PC-3 (cell line): ENCODE results near the gene SPACA5B. TPM values are rescaled to one million over a fixed set of nuclear protein-coding genes. Genes with fewer than 3 reads are reported as not detected.
"Not testable (repeated sequence)": the region's sequence is repeated elsewhere in the genome, so short reads cannot be mapped to it uniquely, and the experiment has no call there.

Experiments
- ATAC-seq: fragments of 200-7000 bp; cut with Tn5 transposase; 2 replicates; pipeline ENCODE4 v1.9.1; 2020; ENCODE audit warnings: mild to moderate bottlenecking, moderate library complexity
- BruUV-seq: library from RNA; stranded (reverse); fragments of 400-500 nt; replicated peaks from 2 replicates; lab custom pipeline; 2021; lab: Mats Ljungman, UMichigan
- CTCF ChIA-PET: fragments of 300-600 bp; sonication (Branson Sonifier 250); formaldehyde crosslinking; loops from one replicate; lab custom pipeline; 2022; ENCODE audit warnings: antibody characterized with exemption; lab: Charles Lee
- POLR2A ChIA-PET: fragments of 300-600 bp; sonication (Branson Sonifier 250); formaldehyde crosslinking; loops from one replicate; lab custom pipeline; 2022; ENCODE audit warnings: antibody characterized with exemption; ENCODE audit not compliant: unreplicated experiment; lab: Charles Lee
- DNase-seq: peaks from one replicate; pipeline ENCODE4 v3.0.0-alpha.2; 2015
- H2AFZ ChIP-seq: fragments of 300-600 bp; sonication (generic); 2 replicates; pipeline ENCODE4 v1.6.0; 2016; ENCODE audit warnings: antibody characterized with exemption, low read length
- H3F3A ChIP-seq: fragments of 300-600 bp; sonication (generic); one replicate; pipeline ENCODE4 v1.6.0; 2017; ENCODE audit warnings: antibody characterized with exemption, low read length, control low read depth, mild to moderate bottlenecking; ENCODE audit not compliant: unreplicated experiment
- H3K27ac ChIP-seq: fragments of 300-600 bp; sonication (generic); 2 replicates; pipeline ENCODE4 v1.5.1; 2016; ENCODE audit warnings: mild to moderate bottlenecking, low read length
- H3K27me3 ChIP-seq: fragments of 300-600 bp; sonication (generic); 2 replicates; pipeline ENCODE4 v1.6.1; 2016; ENCODE audit warnings: low read length, mixed read lengths
- H3K36me3 ChIP-seq: fragments of 300-600 bp; sonication (generic); 2 replicates; pipeline ENCODE4 v1.6.1; 2016; ENCODE audit warnings: low read depth, mixed run types, low read length, mixed read lengths
- H3K4me1 ChIP-seq: fragments of 300-600 bp; sonication (generic); 2 replicates; pipeline ENCODE4 v1.5.1; 2016; ENCODE audit warnings: low read length; ENCODE audit not compliant: insufficient read depth
- H3K4me2 ChIP-seq: fragments of 300-600 bp; sonication (generic); 2 replicates; pipeline ENCODE4 v1.6.0; 2016; ENCODE audit warnings: low read length
- H3K4me3 ChIP-seq: fragments of 300-600 bp; sonication (generic); 2 replicates; pipeline ENCODE4 v1.5.1; 2016; ENCODE audit warnings: mild to moderate bottlenecking, low read length, mixed read lengths
- H3K79me2 ChIP-seq: fragments of 300-600 bp; sonication (generic); 2 replicates; pipeline ENCODE4 v1.6.1; 2017; ENCODE audit warnings: low read length, mixed read lengths
- H3K9ac ChIP-seq: fragments of 300-600 bp; sonication (generic); 2 replicates; pipeline ENCODE4 v1.6.0; 2016; ENCODE audit warnings: mild to moderate bottlenecking, low read length
- H3K9me2 ChIP-seq: fragments of 300-600 bp; sonication (generic); replicated peaks from 2 replicates; pipeline ENCODE4 v1.6.1; 2016; ENCODE audit warnings: mixed run types, low read length, mixed read lengths
- H3K9me3 ChIP-seq: fragments of 300-600 bp; sonication (generic); 2 replicates; pipeline ENCODE4 v1.6.1; 2016; ENCODE audit warnings: low read length, mixed read lengths
- H4K20me1 ChIP-seq: fragments of 300-600 bp; sonication (generic); 2 replicates; pipeline ENCODE4 v1.6.1; 2016; ENCODE audit warnings: low read length, mixed read lengths
- CTCF ChIP-seq: fragments of 300-600 bp; sonication (generic); conservative IDR thresholded peaks from 2 replicates; pipeline ENCODE4 v1.5.1; 2017; ENCODE audit warnings: antibody characterized with exemption, low read depth, mild to moderate bottlenecking, low read length
- EZH2 ChIP-seq: fragments of 300-600 bp; sonication (generic); IDR thresholded peaks from one replicate; pipeline ENCODE4 v1.6.1; 2017; ENCODE audit warnings: antibody characterized with exemption, mild to moderate bottlenecking, low read length; ENCODE audit not compliant: unreplicated experiment
- intact Hi-C: fragments of 100-400 bp; cut with micrococcal nuclease; formaldehyde crosslinking; loops from 2 replicates; pipeline ENCODE4 v1.9.0; 2023
- total RNA-seq: library from RNA; depleted of rRNA; stranded (reverse); fragments of >200 nt; gene quantifications from 2 replicates; pipeline ENCODE4 v1.2.3, GENCODE V29; 2014; rRNA removed

The SPACA5B gene
- total RNA-seq, 1 experiment from 2014 or later, result not detected

GRCh38 chrX:48180811-48181210 lies 50.4 kb downstream of the SPACA5B start:
- Histone ChIP-seq H3K27ac (no peak overlapping the region), H3F3A (no peaks in the 10 kb centered on the region), H3K36me3 (no peaks in the 10 kb centered on the region), H3K4me2 (no peak overlapping the region), H3K4me3 (no peak overlapping the region), H3K9ac (no peak overlapping the region), H3K9me2 (no peaks in the 10 kb centered on the region), H3K4me1 (no peaks in the 10 kb centered on the region), H3K79me2 (no peaks in the 10 kb centered on the region), H2AFZ (no peak overlapping the region), H4K20me1 (no peaks in the 10 kb centered on the region), H3K27me3 (no peaks in the 10 kb centered on the region), H3K9me3 (no peaks in the 10 kb centered on the region)
- ChIA-PET POLR2A (no interaction called here), CTCF (no interaction called here)
- intact Hi-C loops, result no loop called here
- ATAC-seq (no peak), DNase-seq (no peak)
- no TSS peak for BruUV-seq
- no peak for TF ChIP-seq EZH2
- TF ChIP-seq CTCF, result no peak

GRCh38 chrX:48181882-48182281 lies 51.5 kb downstream of the SPACA5B start:
- ATAC-seq, POLR2A ChIA-PET, H3K27ac ChIP-seq, intact Hi-C loops, H3K79me2 ChIP-seq, BruUV-seq, H3K4me2 ChIP-seq, DNase-seq, H3F3A ChIP-seq, H3K9me3 ChIP-seq, H3K4me3 ChIP-seq, H3K9me2 ChIP-seq, H3K4me1 ChIP-seq, H2AFZ ChIP-seq, CTCF ChIA-PET, H3K36me3 ChIP-seq, H3K9ac ChIP-seq, H4K20me1 ChIP-seq, H3K27me3 ChIP-seq: not testable (repeated sequence)

Other genes with a start within 250 kb of the SPACA5B start
- gene ZNF182, start 126.6 kb upstream of the SPACA5B start, total RNA-seq, result 1.2 and 3.8 TPM in 2 replicates
- not detected in 2 replicates for gene SPACA5, start 123.6 kb upstream of the SPACA5B start, total RNA-seq
- 2.5 and 4.4 TPM in 2 replicates for gene ZNF630, start 59.0 kb upstream of the SPACA5B start, total RNA-seq
- gene SSX5, start 66.2 kb downstream of the SPACA5B start, total RNA-seq, result not detected in 2 replicates
- not detected in 2 replicates for gene SSX1, start 124.8 kb downstream of the SPACA5B start, total RNA-seq
- not detected in 2 replicates for gene SSX3, start 226.1 kb downstream of the SPACA5B start, total RNA-seq